ENCODE results near the gene MXI1. TPM values are rescaled to one million over a fixed set of nuclear protein-coding genes. Genes with fewer than 3 reads are reported as not detected.
A peak's percentile ranks its signal among the peaks of the same experiment; 100 is the strongest.

Gene MXI1
- total and polyA plus RNA-seq, 2 donors (not counting 1 experiment from before 2014, with no cell fraction given), result 12.0 to 32.4 TPM

GRCh38 chr10:110176141-110177030, 31.0 kb upstream of the MXI1 start:
- Histone ChIP-seq H3K4me1 (ENCODE audit: control insufficient read depth in 2 of 2, insufficient read depth in 2 of 2, low read length in 2 of 2) (peaks cover 11% of the 10 kb centered on the region in 2 donors), H3K27me3 (replicated peaks in 1 of 4; ENCODE audit: control extremely low read depth in 1 of 4, control insufficient read depth in 3 of 4, insufficient read depth in 4 of 4, low read length in 3 of 4) (peaks cover 0 to 47% (median 21%) of the 10 kb centered on the region in 4 experiments), H3K9ac (ENCODE audit: low read length) (peak overlapping the region; percentile 16), H3K4me3 (ENCODE audit: control extremely low read depth in 1 of 5, extremely low read depth in 1 of 5, insufficient read depth in 1 of 5, low read depth in 2 of 5, low read length in 4 of 5) (no peak overlapping the region), H3K36me3 (replicated peaks in 1 of 2; ENCODE audit: control extremely low read depth in 1 of 2, control insufficient read depth in 1 of 2, extremely low read depth in 1 of 2, insufficient read depth in 2 of 2, low read length in 1 of 2) (no peaks in the 10 kb centered on the region), H2AFZ (ENCODE audit: insufficient read depth, low read depth, low read length, poor library complexity, severe bottlenecking) (no peak overlapping the region), H3K79me2 (ENCODE audit: control insufficient read depth, insufficient read depth, low read length) (no peaks in the 10 kb centered on the region), H3K9me3 (ENCODE audit: control extremely low read depth in 1 of 3, control insufficient read depth in 2 of 3, insufficient read depth in 1 of 3, low read length in 2 of 3) (no peaks in the 10 kb centered on the region), H3K27ac (ENCODE audit: low read length in 2 of 2) (no peak overlapping the region), H4K20me1 (ENCODE audit: control insufficient read depth, insufficient read depth, low read length, poor library complexity, severe bottlenecking) (no peaks in the 10 kb centered on the region), H3K4me2 (replicated peaks; ENCODE audit: low read depth, low read length, poor library complexity, severe bottlenecking) (peak overlapping the region; percentile 36)
- 22% methylated on average over 12 of the region's 19 CpGs for WGBS (ENCODE audit: insufficient coverage)
- ATAC-seq (ENCODE audit: low read depth) (no peak), DNase-seq (no peak)
- POLR2A ChIA-PET, result no interaction called here
- CTCF ChIA-PET, result no interaction called here
- Mint-ChIP-seq H3K9me3 (ENCODE audit: insufficient read depth) (no peaks in the 10 kb centered on the region), H3K4me3 (peak overlapping the region; percentile 23), H3K4me1 (peaks cover 4% of the 10 kb centered on the region), H3K27ac (no peak overlapping the region), H3K27me3 (peaks cover 55% of the 10 kb centered on the region)
- no peak for TF ChIP-seq CTCF (IDR thresholded peaks at IDR 0.05)
- no peak for TF ChIP-seq EZH2 (IDR thresholded peaks at IDR 0.05; ENCODE audit: borderline replicate concordance, insufficient read depth, low read depth, low read length, poor library complexity, severe bottlenecking)
- intact Hi-C loops (cut with micrococcal nuclease), result no loop called here

DNA sequence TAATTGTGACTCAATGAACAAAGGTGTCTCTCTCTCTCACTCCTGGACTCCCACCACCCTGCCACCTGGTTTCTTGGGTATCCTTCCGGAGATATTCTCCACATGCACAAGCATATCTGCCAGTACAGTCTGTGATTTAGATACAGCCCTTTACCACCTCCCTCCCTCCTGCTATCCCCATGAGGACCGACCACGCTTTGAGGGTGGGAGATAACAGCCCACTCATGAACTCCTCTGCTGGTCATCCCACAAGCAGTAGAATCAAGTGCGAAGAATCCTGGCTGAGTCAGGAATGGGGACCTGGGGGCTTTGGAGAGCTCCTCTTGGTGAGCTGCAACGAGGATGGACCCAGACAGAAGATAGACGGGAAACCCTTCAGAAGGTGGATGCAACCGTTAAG, 28.2 kb upstream of the MXI1 start:
- Histone ChIP-seq H3K36me3 (replicated peaks in 1 of 2; ENCODE audit: control extremely low read depth in 1 of 2, control insufficient read depth in 1 of 2, extremely low read depth in 1 of 2, insufficient read depth in 2 of 2, low read length in 1 of 2) (no peaks in the 10 kb centered on the region), H4K20me1 (ENCODE audit: control insufficient read depth, insufficient read depth, low read length, poor library complexity, severe bottlenecking) (no peaks in the 10 kb centered on the region), H3K9me3 (ENCODE audit: control extremely low read depth in 1 of 3, control insufficient read depth in 2 of 3, insufficient read depth in 1 of 3, low read length in 2 of 3) (no peaks in the 10 kb centered on the region), H3K4me2 (replicated peaks; ENCODE audit: low read depth, low read length, poor library complexity, severe bottlenecking) (no peak overlapping the region), H3K27ac (ENCODE audit: low read length in 2 of 2) (no peak overlapping the region), H3K9ac (ENCODE audit: low read length) (no peak overlapping the region), H3K4me3 (ENCODE audit: control extremely low read depth in 1 of 5, extremely low read depth in 1 of 5, insufficient read depth in 1 of 5, low read depth in 2 of 5, low read length in 4 of 5) (no peak overlapping the region), H2AFZ (ENCODE audit: insufficient read depth, low read depth, low read length, poor library complexity, severe bottlenecking) (no peak overlapping the region), H3K27me3 (replicated peaks in 1 of 4; ENCODE audit: control extremely low read depth in 1 of 4, control insufficient read depth in 3 of 4, insufficient read depth in 4 of 4, low read length in 3 of 4) (peaks cover 0 to 36% (median 16%) of the 10 kb centered on the region in 4 experiments), H3K4me1 (ENCODE audit: control insufficient read depth in 2 of 2, insufficient read depth in 2 of 2, low read length in 2 of 2) (peaks cover 11% of the 10 kb centered on the region in 2 donors), H3K79me2 (ENCODE audit: control insufficient read depth, insufficient read depth, low read length) (no peaks in the 10 kb centered on the region)
- WGBS (ENCODE audit: insufficient coverage), result 92% methylated on average over 7 of the region's 7 CpGs
- ATAC-seq (ENCODE audit: low read depth) (no peak), DNase-seq (no peak)
- H3K4me3 Mint-ChIP-seq, result no peak overlapping the region
- TF ChIP-seq EZH2 (IDR thresholded peaks at IDR 0.05; ENCODE audit: borderline replicate concordance, insufficient read depth, low read depth, low read length, poor library complexity, severe bottlenecking) (no peak), CTCF (IDR thresholded peaks at IDR 0.05) (no peak)
- H3K4me1 Mint-ChIP-seq, result peaks cover 4% of the 10 kb centered on the region
- H3K9me3 Mint-ChIP-seq (ENCODE audit: insufficient read depth), result no peaks in the 10 kb centered on the region
- intact Hi-C loops (cut with micrococcal nuclease), result no loop called here
- no peak overlapping the region for H3K27ac Mint-ChIP-seq
- POLR2A ChIA-PET, result no interaction called here
- peaks cover 39% of the 10 kb centered on the region for H3K27me3 Mint-ChIP-seq
- CTCF ChIA-PET, result no interaction called here
